NCI-H774 (cell line): ENCODE measurements around the gene ATAD3A.
"Not testable (repeated sequence)": the region's sequence is repeated elsewhere in the genome, so short reads cannot be mapped to it uniquely, and the experiment has no call there.

Source experiments
- DNase-seq: peaks from one replicate; lab custom pipeline; 2025; lab: John Stamatoyannopoulos, UW

ATAD3A gene

DNA sequence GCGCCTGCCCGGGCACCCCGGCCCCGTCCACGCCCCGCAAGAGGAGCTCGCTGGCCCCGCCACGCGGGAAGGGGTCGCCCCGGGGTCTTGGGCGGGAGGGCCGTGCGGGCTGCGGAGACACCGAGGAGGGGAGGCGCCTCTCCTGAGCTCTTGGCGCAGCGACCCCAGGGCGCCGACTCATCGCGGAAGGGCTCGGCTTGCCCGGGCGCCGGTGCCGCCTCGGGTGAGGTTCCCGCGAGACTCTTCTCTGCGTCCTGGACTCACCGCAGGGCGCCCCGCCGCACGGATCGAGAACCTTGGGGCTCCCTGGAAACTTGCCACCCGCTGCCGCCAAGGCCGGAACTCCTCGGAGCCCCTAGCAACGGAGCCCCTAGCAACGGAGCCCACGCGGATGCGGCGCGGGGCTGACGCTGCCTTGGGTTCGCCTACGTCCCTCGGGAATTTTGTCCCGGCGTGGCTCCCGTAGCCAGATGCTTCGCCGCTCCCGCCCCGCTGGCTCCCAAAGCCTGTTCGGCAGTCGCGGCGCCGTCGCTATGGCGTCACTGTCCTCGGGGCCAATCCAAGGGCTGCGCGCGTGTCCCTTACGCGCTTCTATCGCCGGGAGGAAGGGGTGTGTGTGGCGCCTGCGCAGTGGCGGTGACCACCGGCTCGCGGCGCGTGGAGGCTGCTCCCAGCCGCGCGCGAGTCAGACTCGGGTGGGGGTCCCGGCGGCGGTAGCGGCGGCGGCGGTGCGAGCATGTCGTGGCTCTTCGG is at the start of gene ATAD3A:
Gene ATAD3A (plus strand): TSS at position 630 of the 753 bp plus-strand sequence. CDS start 107 bp downstream, at position 737.
- DNase-seq = peak; percentile 84

DNA sequence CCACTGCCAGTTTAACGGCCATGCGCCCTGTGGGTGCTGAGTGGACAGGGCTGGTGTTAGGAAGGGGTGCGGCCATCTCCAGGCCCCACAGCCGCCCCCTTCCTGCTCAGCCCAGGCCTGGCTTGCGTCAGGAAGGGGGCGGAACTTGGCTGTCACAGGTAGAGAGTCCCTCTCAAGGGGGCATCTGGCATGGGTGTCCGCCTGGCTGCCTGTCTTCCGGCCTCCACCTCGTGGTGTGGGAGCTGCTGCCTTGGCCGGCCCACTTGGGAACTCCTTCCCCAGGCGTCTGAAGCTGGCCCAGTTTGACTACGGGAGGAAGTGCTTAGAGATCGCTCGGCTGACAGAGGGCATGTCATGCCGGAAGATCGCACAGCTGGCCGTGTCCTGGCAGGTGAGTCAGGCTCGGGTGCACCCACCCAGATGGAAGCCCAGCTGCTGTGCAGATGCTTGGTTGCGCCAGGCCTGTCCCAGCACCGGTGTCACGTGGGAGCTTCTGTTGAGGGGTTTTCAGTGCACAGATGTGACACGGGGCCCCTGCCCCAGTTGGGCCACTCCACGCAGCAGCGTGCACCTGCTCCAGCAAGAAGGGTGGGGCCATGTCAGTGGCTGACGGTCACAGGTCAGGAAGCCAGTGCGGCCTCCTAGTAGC is 49.5 kb upstream of the ATAD3A start:
- peak; percentile 42 for DNase-seq

DNA sequence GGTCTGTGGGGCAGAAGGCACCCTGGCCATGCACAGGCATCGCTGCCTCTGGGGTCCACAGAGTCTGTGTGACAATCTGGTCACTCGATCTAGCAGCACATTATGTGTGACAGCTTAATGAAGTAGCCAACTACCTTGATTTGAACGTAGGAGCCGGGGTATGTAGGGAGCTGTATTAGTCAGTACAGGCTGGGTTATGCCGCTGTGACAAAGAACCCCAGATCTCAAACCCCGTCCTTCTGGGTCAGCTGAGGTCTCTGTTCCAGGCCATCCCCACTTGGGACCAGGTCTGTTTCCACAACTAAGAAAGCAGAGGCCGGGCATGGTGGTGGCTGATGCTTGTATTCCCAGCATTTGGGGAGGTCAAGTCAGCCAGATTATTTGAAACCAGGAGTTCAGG is 48.6 kb upstream of the ATAD3A start:
- no peak for DNase-seq

DNA sequence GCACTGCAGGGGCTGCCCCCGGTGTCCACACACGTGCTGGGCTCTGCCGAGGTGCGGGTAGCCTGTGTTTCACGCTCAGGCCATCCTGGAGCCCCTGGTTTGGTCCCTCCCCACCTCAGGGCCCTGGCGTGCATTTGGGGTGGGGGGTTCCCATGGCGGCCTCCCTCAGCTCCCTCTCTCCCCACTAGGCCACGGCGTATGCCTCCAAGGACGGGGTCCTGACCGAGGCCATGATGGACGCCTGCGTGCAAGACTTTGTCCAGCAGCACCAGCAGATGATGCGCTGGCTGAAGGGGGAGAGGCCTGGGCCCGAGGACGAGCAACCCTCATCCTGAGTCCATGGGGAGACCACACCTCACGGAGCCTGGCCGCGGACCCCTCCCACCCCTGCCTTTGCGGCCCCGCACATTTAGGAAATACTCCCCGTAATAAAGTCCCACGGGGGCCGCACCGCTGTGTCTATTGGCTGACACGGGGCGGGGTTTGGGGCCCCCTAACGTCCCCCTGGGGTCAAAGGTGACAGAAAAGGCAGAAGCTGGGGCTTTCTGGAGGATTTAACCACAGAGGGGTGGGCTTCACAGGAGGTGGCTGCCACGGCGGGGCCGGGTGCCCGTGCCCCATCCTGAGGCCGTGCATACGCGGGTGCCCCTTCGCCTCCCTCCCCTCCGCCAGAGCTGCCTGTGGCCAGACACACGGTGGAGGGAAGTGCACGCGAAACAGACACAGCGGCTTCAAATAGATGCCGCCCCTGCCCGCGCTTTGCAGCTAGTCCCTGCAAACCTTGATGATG is 43.6 kb upstream of the ATAD3A start:
- not testable (repeated sequence) for DNase-seq

DNA sequence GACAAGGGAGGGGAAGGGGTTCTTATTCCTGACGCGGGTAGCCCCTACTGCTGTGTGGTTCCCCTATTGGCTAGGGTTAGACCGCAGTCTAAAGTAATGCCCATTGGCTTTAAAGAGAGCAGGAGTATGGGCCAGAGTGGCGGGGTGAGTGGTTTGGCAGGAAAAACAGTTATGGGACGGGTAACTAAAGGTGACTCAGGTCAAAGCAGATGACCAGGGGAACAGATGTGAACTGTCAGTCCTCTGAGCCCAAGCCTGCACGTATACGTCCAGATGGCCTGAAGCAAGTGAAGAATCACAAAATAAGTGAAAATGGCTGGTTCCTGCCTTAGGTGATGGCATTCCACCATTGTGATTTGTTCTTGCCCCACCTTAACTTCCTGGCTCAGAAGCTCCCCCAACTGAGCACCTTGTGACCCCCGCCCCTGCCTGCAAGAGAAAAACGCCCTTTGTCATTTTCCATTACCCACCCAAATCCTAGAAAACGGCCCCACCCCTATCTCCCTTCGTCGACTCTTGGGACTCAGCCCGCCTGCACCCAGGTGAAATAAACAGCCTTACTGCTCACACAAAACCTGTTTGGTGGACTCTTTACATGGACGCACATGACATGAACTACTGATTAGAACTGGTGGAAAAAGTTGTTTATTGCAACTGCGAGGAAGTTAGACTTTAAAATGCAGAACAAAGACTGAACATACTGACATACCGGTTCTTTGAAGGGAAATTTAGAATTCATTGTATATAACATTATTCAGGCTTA is 41.2 kb upstream of the ATAD3A start:
- DNase-seq = no peak

DNA sequence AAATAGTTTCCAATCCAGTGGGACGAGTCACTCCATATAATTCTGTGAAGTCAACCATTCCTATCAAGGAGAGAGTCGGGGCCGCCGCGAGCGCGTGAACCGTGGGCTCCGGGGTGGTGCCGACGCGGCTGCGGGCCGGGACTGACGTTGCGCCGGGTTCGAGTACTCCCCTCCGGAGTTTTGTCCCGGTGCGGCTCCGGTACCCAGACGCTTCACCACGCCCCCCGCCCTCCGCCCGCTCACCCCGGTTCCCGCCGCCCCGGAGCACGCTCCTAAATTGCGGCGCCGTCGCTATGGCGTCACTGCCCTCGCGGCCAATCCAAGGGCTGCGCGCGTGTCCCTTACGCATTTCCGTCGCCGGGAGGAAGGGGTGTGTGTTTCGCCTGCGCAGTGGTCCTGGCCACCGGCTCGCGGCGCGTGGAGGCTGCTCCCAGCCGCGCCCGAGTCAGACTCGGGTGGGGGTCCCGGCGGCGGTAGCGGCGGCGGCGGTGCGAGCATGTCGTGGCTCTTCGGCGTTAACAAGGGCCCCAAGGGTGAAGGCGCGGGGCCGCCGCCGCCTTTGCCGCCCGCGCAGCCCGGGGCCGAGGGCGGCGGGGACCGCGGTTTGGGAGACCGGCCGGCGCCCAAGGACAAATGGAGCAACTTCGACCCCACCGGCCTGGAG is 40.4 kb upstream of the ATAD3A start, which contains the start of gene ATAD3B:
Gene ATAD3B (plus strand): TSS at position 377 of the 664 bp plus-strand sequence. CDS start 120 bp downstream, at position 497.
- DNase-seq = peak; percentile 72

DNA sequence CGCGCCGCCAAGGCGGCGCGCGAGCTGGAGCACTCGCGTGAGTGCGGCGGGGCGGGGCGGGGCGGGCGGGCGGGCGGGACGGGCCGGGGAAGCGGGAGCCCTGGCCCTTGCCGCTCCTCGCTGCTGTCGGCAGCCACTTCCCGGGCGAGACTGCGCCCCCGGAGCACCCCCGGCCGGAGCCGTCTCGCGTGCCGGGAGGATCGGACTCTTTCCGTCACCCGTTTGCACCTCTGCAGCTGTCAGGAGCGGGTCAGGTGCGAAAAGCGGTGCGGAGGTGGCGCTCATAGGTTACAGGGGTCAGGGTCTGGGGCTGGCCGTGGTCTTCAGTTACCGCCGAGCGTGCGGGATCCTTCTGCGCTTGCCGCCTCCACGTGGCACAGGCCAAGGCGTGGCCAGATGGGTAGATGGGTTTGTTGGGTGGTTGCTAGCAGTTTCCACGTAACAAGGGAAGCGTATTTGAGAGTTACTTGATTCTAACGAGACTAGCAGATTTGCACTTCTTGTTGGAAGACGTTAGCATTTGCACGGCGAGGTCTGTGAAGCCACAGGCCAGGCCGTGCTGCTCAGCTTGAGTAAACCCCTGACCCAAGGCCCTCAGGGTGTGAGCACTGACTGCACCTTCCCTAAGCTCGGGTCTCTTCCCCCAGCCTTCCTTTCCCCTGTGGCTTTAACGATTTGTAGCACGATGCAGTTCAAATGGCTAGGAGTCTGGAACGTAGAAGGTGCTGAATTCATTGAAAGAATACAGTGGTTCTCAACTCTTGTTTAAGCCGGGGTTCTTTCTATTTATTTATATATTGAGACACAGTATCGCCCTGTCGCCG is 39.7 kb upstream of the ATAD3A start:
- not testable (repeated sequence) for DNase-seq

DNA sequence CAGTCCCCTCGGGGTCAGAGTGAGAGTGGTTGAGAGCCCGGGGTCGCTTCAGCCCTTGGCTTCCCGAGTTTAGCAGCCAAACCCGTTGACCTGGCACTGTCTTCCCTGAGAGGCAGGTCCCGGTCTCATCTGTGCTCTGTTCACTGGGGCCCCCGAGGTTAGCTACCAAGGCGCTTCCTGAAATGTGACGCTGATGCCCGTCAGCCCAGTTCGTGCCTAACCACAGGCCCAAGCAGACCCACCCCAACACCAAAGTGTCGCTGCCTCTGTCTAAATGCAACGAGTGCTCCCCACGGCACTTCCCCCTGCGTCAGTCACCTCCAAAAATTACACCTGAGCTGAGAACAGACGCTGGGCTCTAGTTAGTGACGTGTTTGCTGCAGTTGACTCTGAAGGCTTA is 36.0 kb upstream of the ATAD3A start:
- DNase-seq = not testable (repeated sequence)

DNA sequence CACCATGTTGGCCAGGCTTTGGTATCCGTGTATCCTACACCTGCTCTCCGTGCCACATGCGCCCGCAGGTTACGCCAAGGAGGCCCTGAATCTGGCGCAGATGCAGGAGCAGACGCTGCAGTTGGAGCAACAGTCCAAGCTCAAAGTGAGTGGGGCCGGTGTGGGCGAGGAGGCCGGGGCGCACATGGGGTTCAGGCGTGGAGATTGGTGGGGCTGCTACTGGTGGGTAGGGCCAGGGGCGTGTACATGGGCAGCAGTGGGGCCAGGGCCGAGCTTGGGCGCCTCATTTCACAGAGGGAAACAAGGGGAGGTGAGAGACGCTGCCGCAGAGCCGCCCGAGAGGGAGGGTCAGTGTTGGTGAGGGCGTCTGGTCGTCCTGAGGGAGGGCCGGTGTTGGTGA is 34.8 kb upstream of the ATAD3A start:
- DNase-seq = no peak

DNA sequence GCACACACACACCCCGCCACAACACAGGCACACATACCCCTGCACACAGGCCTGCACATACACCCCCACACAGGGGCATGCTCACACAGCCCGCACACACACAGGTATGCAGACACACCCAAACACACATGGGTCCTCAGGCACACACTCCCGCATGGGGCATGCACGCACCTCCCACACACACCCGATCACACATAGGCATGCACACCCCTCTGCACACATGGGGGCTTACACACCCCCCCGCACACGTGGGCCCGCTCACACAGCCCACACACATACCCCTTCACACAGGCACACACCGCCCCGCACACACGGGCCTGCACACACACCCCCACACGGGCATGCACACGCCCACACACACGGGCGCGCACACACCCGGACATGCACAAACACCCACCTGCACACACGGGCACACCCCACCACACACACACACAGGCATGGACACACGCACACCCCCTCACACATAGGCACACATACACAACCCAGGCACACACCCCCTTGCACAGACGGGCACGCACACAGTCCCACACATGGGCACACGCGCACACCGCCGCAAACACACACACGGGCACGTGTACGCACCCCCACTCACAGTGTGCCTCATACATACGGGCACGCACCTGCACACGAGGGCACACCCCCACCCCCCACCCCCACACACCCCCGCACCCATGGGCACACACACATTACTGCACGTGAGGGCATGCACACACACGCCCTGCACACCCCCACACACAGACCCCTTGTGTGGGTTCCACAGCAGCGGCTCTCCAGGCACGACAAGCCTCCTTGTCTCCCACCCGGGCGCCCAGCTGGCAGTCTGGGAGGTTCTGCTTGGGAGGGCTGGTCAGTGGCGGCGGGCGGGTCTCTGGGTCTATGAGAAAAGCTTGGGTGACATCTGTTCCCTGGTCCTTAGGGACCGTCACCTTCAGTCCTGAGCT is 32.1 kb upstream of the ATAD3A start:
- no peak for DNase-seq

DNA sequence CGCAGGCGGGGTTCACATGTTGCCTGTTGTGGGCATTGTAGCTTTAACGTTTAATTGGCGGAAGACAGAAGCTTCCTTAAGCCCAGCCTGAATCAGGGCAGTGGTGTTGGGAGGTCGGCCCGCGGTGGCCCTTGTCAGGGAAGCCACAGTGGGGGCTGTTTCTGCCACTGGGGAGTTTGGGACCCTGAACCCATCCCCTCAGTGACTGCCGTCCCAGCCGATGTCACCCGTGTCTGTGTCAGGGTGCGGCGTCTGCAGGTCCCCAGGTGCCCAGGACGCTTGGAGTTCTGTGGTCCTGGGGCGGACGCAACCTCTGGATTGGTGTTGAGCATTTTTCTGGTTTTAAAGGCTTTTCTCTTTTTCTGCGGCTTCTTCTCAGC is 31.5 kb upstream of the ATAD3A start:
- not testable (repeated sequence) for DNase-seq

DNA sequence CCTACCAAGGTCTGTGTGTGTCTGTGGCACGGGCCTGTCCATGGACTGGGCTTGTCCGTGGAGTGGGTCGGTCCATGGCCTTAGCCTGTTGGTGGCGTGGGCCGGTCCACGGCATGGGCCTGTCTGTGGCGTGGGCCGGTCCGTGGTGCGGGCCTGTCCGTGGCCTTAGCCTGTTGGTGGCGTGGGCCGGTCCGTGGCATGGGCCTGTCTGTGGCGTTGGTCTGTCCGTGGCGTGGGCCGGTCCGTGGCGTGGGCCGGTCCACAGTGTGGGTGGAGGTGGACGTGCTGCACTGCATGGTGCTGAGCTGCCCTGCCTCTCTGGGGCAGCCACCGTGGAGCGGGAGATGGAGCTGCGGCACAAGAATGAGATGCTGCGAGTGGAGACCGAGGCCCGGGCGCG is 30.2 kb upstream of the ATAD3A start:
- DNase-seq = not testable (repeated sequence)

DNA sequence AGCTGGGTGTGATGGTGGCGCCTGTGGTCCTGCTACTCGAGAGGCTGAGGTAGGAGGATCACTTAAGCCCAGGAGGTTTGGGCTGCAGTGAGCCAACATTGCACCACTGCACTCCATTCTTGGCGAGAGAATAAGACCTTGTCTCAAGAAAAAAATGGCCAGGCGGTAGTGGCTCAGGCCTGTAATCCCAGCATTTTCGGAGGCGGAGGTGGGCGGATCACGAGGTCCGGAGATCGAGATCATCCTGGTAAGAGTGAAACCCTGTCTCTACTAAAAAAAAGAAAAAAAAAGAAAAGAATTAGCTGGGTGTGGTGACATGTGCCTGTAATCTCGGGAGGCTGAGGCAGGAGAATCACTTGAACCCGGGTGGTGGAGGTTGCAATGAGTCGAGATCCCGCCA is 29.1 kb upstream of the ATAD3A start:
- DNase-seq = no peak

DNA sequence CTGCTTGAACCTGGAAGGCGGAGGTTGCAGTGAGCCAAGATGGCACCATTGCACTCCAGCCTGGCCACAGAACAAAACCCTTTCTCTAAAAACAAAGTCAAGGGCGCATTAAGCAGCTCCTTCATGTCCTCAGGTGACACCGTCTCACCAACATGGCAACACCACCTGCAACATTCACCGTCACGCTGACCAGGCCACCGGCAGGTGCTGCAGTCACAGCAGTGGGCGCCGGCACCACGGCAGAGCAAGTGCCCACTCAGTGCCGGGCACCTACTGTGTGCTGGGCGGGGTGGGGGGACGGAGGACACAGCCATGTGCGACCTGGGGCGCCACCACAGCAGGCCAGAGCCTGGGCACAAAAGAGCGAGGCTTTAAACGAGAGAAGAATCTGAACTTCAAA is 28.2 kb upstream of the ATAD3A start:
- DNase-seq = no peak

DNA sequence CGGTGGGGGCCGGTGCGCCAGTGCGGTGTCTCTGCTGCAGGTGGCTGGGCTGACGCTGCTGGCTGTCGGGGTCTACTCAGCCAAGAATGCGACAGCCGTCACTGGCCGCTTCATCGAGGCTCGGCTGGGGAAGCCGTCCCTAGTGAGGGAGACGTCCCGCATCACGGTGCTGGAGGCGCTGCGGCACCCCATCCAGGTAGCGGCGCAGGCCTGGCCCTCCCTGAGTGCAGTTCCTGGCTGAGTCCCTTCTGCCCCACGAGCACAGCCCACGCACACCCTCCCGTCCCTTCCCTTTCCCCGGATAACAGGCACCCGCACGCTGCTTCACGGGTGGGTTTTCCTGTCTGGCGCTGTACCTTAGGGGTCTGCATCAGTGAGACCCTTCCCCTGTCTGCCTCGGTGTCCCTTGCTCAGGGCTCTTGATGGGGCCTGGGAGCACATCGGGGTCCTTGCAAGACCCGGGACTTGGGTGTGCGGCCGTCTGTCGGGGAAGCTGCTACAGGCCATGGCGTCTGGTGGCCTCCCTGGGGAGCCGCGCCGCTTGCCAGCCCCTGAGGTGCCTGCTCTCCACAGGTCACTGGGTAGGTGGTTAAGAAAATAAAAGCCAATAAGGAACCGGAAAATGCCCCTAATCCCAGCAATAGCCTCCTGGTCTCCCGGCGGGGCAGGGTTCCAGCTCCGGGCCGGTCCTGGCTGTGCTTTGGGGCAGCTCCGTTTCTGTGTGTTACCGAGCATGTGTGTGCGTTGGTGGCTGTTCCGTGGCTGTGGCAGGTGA is 26.8 kb upstream of the ATAD3A start:
- DNase-seq = not testable (repeated sequence)

DNA sequence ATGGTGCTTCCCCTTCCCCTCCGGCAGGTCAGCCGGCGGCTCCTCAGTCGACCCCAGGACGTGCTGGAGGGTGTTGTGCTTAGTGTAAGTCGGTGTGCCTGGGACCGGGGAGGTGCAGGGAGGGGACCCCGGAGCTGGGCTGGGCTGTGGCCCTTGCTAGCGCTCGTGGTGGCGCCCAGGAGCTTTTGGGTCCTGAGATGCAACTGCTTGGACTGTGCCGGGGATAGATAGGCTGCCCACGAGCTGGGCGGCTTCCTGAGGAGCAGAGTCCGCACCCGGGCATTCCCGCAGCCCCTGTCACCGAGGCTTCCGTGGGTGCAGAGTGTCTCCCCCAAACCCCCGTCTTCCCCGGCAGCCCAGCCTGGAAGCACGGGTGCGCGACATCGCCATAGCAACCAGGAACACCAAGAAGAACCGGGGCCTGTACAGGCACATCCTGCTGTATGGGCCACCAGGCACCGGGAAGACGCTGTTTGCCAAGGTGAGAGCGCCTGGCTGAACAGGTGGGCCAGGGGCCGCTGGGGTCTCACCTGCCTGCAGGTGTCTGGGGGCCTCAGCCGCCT is 26.1 kb upstream of the ATAD3A start:
- not testable (repeated sequence) for DNase-seq

DNA sequence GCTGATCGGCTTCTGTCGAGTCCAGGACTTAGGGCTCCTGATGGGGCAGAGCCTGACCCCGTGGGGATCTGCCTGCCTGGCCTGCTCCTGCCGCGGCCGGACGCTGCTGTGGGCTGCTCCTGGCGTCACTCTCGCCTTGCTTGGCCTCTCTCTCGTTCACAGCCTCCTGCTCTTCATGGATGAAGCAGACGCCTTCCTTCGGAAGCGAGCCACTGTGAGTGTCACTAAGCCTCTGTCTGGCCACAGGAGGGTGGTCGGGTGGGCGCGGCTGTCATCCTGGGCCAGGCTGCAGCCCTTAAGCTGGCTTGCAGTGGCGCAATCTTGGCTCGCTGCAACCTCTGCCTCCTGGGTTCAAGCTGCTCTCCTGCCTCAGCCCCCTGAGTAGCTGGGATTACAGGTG is 24.3 kb upstream of the ATAD3A start:
- no peak for DNase-seq

DNA sequence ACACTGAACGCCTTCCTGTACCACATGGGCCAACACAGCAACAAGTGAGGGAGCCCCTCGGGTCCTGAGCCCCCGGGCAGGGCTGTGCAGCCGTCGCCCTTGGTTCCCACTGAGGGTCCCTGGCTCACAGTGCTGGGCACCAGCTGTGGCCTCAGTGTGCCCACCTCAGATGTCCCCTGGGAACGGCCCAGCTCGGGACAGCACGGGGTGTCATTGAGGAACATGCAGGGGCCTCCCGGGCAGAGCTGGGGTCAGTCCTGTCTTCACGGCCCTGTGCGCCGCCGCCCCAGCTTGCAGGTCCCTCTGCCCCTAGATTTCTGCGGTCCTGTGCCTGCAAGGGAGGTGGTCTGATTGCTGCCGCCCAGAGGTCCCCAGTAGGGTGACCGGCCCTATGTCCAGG is 22.7 kb upstream of the ATAD3A start:
- no peak for DNase-seq
